GM12892 (cell line): Measurements from ENCODE around the gene SH3TC1. TPM values are rescaled to one million over a fixed set of nuclear protein-coding genes. Genes with fewer than 3 reads are reported as not detected.

ENCODE experiments used
- DNase-seq: peaks from one replicate; pipeline ENCODE4 v3.0.0; 2011; ENCODE audit not compliant: insufficient read length
- FAIRE-seq: peaks from 2 replicates; lab custom pipeline; 2011; peaks lifted over from hg19 to GRCh38; lab: Jason Lieb, UNC
- POLR2A ChIP-seq: IDR thresholded peaks from 2 replicates; pipeline ENCODE4 v1.6.1; 2011; ENCODE audit warnings: low read depth, low read length, control low read depth
- POLR2AphosphoS5 ChIP-seq: IDR thresholded peaks from 2 replicates; pipeline ENCODE4 v1.6.1; 2011; ENCODE audit warnings: low read depth, low read length, control low read depth
- TAF1 ChIP-seq: IDR thresholded peaks from 2 replicates; pipeline ENCODE4 v1.6.1; 2011; ENCODE audit warnings: low read depth, mild to moderate bottlenecking, control low read depth, low read length, borderline replicate concordance
- polyA plus RNA-seq: library from polyadenylated mRNA; unstranded; fragments of >200 nt; gene quantifications from one replicate; pipeline ENCODE4 v1.2.1, GENCODE V29; 2012; ENCODE audit warnings: missing spikeins, inconsistent platforms; ENCODE audit not compliant: missing spikeins

SH3TC1 gene
- polyA plus RNA-seq = 12.2 TPM

DNA sequence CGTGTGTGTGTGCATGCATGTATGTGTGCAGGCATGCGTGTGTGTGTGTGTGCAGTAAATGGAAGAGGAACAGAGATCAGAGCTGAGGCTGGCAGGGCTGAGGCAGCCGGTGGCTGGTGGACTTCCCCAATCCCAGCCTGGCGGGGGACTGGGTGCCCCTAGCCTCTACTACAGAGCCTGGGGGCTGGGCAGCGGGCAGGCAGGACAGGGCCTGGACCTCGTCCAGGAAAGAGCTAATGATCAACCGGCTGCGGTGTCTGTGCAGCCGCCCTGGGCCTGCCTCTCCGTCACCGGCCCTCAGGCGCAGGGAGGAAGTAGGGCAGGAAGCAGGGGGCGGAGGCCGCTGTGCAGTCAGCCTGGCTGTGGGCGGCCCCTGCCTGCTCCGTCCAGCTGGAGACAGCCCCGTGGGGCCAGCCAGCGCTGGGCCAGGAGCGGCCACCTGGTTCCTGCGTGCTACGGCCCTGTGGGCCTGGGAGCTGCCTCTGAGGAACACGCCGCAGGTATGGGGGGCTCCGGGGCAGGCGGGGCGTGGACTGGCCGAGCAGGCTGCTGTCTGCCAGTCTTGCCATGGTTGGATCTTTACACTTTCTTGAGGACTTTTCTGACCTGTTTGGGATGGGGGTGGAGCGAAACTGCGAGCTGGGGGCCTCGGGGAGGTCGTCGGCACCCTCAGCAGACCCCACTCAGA is at the start of gene SH3TC1:
SH3TC1 (plus strand) TSS at position 385 of the 688 bp plus-strand sequence. CDS start 5,905 bp downstream, outside the sequence.
- peak; percentile 98 for FAIRE-seq
- DNase-seq = peak; percentile 95
- TF ChIP-seq TAF1 = no peak
- peak; percentile 72; the same call in 1 of the 2 replicates for TF ChIP-seq POLR2A
- TF ChIP-seq POLR2AphosphoS5 = peak; percentile 60

DNA sequence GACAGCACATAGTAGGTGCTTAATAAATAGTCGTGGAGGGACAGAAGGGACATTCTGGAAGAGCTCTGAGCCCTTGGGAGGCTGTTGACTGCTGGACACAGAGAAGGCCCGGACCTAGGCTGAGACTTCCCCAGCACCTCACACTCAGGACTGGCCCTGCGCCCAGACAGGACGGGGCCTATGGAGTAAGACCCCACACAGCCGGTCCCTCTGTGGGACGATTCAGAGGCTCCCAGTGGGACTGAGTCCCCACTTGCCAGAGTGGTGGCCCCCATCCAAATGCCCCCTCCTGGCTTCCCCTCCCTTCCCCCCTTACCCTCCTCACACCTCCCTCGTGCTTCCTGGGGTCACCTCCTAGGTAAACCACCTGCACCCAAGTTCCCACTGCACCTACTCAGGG is 49.4 kb upstream of the SH3TC1 start:
- no peak for FAIRE-seq
- no peak for TF ChIP-seq POLR2A
- TF ChIP-seq POLR2AphosphoS5 = no peak
- TF ChIP-seq TAF1 = no peak
- no peak for DNase-seq

DNA sequence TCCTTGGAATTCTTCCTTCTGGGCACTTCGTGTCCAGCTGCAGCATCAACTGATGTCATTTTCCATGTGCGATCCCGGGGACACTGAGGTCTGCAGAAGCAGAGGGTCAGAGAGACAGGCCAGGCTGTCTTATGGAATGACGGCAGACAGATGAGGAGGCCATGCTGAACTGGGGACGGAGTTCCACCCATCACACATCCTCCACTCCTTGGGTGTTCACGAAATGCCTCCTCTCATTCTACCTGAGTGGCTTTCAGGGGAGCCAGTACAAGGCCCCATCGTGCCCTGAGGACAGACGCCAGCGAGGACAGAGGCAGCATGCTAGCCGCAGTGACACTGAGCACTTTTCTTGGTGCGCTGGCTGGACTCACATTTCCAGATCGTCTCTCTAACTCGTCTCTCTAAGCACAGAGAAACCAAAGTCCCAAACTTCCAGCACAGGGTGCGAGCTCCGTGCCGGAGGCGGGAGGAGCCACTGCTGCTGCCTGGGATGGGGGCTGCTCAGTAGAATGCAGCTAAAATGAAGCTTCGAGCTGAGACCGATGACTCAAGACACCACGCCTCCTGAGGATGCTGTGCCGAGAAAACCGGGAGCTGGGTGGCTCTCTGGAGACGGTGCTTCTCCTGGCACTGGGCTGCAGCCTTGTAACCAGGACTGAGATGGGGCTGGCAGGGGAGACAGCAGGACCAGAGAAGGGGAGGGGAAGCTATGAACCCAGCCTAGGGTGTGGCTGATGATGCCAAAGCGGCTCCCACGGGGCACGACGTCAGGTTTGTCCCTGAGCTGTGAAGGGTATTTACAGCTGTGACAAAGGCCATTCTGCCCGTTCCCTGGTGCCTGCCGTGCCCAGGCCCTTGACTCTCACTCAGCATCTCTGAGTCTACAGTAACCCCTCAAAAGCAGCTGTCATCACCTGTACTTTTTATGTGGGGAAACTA is 48.7 kb upstream of the SH3TC1 start:
- FAIRE-seq (no peak), DNase-seq (no peak)
- TF ChIP-seq POLR2AphosphoS5 (no peak), TAF1 (no peak)

DNA sequence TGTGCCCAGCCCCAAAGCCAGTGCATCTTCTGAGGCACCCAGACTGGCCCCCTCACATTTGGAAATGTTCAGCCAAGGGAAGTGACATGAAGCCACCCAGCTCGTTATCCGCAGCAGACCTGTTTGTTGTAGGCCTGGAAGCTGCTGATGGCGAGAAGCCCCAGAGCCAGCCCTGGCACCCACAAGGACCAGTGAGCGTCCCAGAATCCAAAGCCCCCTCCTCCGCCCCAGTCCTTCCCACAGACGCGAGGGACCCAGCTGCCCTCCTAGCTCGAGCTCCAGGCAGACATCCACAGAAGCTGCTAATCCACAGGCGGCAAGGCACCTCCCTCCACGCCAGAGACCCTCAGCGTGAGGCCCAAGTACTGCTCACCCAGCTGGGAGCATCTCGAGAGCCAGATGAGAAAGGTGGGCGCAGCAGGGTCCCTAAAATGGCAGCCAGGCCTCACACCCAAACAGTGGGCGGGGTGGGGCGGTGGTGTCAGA is 47.9 kb upstream of the SH3TC1 start:
- DNase-seq (no peak), FAIRE-seq (no peak)
- no peak for TF ChIP-seq POLR2A
- no peak for TF ChIP-seq TAF1
- no peak for TF ChIP-seq POLR2AphosphoS5

DNA sequence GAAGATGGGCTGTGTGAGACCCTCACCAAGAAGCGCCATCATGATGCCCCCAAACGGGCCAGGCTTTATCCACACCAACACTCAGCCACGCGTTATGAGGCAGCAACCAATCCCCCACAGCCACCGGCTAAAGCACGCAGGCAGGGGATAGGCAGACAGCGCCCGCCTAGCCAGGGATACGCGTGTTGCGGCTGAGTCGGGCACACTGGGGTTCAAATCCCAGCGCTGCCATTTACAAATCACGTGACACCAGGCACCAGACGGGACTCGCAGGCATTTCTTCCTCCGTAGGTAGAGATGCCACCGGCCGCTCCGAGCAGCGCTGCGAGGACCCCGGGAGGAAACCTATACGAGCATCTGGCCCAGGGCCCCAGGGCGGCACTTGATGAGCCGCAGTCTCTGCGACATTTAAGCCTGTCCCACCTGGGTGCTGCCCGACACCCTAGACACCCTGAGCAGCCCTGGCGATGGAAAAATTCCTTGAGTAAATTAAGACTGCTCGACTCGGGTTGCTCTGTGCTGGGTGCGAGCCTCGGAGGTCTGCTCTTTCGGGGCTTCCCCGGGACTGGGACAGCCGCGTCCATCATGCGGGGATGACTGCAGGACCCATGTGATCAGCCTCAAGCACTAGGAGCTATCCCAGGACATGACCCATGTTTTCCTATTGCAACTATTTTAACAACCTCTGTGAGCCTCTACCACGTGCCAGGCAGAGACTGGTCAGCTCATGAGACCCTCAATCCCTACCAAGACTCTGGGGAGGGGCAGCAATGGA is 46.8 kb upstream of the SH3TC1 start:
- TF ChIP-seq POLR2AphosphoS5 (no peak), TAF1 (no peak), POLR2A (no peak)
- no peak for FAIRE-seq
- DNase-seq = no peak

DNA sequence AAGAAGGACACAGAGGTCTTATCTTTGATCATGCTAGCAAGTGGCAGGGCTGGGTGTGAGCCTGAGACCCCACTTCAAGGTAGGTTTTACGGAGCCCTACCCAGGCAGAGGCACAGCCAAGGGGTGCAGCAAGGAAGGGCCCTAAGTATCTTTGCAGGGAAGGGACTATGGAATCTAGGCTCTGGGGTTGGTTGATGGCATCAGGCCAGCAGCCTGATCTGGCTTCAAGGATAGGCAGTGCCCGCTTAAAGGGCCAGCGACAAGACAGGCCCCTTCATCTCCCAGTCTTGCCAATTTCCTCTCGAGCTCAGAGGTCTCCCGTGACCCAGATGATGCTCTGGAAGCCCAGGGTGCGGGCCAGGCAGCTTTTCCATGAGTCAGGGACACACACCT is 46.2 kb upstream of the SH3TC1 start:
- FAIRE-seq (no peak), DNase-seq (no peak)
- no peak for TF ChIP-seq POLR2AphosphoS5
- no peak for TF ChIP-seq POLR2A
- no peak for TF ChIP-seq TAF1

DNA sequence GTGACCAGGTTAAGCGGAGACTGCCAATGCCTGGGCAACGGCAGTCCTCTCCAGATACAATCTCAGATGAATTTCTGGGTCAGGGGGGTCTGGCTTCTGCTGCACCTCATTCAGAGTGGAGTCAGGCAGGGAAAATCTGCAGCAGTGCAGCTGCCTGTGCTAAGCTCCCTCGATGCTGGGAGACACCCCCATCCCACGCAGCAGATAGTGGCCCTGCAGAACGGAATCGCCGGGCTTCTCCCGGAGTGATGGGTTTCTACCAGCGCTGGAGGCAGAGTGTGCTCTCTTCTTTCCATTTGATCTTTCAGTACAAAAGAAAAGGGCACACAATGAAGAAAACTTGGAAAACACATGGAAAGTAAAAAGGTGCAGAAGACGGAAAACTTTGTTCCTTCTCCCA is 45.6 kb upstream of the SH3TC1 start:
- no peak for DNase-seq
- no peak for FAIRE-seq
- no peak for TF ChIP-seq TAF1
- no peak for TF ChIP-seq POLR2AphosphoS5
- TF ChIP-seq POLR2A = no peak

DNA sequence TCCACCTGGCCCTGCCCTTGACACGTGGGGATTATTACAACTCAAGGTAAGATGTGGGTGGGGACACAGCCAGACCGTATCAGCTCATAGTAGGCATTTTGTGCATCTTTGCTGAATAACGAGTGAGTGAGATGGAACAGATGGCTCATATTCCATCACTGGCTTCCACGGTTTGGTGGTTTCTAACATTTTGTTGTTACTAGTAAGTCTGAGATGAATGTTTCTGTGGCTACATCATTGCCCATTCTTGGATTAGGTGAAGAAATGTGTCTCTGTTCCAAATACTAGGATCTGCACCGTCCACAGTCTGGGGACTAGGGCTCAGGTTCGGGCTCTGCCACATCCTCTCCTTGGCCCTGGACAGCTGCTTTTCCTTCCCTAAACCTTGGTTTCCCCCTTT is 44.0 kb upstream of the SH3TC1 start:
- DNase-seq = no peak
- no peak for FAIRE-seq
- TF ChIP-seq POLR2A (no peak), POLR2AphosphoS5 (no peak), TAF1 (no peak)

DNA sequence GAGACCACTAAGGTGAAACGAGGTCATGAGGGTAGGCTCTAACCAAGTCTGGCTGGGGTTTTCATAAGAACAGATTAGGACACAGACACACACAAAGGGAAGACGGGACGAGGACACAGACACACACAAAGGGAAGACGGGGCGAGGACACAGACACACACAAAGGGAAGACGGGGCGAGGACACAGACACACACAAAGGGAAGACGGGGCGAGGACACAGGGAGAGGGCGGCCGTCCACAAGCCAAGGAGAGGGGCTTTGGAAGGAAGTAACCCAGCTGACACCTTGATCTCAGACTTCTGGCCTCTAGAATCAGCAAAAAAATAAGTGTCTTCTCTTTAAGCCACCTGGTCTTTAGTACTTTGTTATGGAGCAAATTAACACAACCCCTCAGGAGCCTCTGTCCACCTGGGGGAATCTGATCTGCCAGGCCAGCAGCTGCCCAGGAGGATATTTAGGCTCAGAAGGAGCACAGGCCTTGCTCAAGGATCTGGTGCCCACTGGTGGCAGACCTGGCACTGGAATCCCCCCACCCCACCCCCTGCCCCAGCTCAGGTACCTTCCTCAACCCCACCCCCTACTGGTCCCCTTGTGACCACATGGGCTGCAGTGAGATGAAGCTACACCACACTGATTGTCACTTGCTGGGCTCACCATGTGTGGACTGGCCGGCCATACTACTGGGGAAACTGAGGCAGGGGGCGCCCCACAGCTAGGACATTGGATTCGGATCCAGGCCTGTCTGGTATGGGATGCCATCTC is 43.2 kb upstream of the SH3TC1 start:
- TF ChIP-seq POLR2AphosphoS5 = no peak
- no peak for TF ChIP-seq POLR2A
- no peak for TF ChIP-seq TAF1
- no peak for DNase-seq
- FAIRE-seq = no peak

DNA sequence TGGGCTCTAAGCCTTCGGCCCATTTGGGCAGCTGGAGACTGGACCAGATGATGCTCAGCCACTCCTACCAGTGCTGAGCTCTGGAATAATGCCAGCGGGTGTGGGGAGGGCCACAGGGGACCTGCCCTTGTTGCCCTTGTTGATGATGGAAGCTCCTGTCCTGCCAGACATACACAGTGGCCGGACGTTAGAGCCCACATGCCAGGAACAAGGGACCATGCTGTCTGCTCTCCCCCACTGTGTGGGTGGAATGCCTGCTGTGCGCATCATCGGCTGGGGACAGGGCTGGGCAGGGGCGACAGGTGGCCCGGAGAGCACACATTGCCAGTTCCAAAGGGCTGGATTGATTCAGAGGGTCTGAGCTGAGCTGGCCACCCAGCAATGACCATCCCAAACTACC is 42.5 kb upstream of the SH3TC1 start:
- no peak for TF ChIP-seq TAF1
- no peak for TF ChIP-seq POLR2A
- no peak for TF ChIP-seq POLR2AphosphoS5
- DNase-seq = no peak
- FAIRE-seq = no peak
